OCI-LY7 (cell line): Measurements from ENCODE around the gene NOL12.

ENCODE experiments used
- CTCF ChIP-seq: fragments of 200-600 bp; sonication (generic); conservative IDR thresholded peaks from 2 replicates; pipeline ENCODE4 v1.5.1; 2014; ENCODE audit warnings: mild to moderate bottlenecking, antibody characterized with exemption, low read length, moderate library complexity, mixed read lengths
- EZH2phosphoT487 ChIP-seq: fragments of 200-600 bp; sonication (generic); IDR thresholded peaks from 2 replicates; pipeline ENCODE4 v1.6.1; 2018; ENCODE audit warnings: low read depth, borderline replicate concordance, mild to moderate bottlenecking, mixed run types, antibody characterized with exemption, low read length, moderate library complexity, mixed read lengths

GRCh38 chr22:37672920-37673455, 13.2 kb upstream of the NOL12 start:
- no peak for TF ChIP-seq CTCF
- no peak for TF ChIP-seq EZH2phosphoT487
